ENCODE results near the gene MGMT. TPM values are rescaled to one million over a fixed set of nuclear protein-coding genes. Genes with fewer than 3 reads are reported as not detected.

The MGMT gene
- total and polyA plus RNA-seq, 9 of the 15 experiments (the other 6 are each of a cell fraction or from before 2014, with no cell fraction given), result 0.03 to 0.29 (median 0.11) TPM; not detected in 4

GRCh38 chr10:129745186-129745750 lies 278.2 kb downstream of the MGMT start:
- ATAC-seq (no peak), DNase-seq (ENCODE audit: extremely low read depth in 1 of 4, low spot score in 3 of 4) (no peak), FAIRE-seq (no peak)
- no peaks in the 10 kb centered on the region for H3K9me1 ChIP-seq (ENCODE audit: control insufficient read depth, insufficient read depth, low read length)
- TF ChIP-seq ZNF277 (CRISPR knock-in tag; IDR thresholded peaks at IDR 0.05; ENCODE audit: borderline replicate concordance), result no peak
- no peak for TF ChIP-seq FOS (IDR thresholded peaks at IDR 0.05; ENCODE audit: extremely low read depth, insufficient read length)
- no peak for TF ChIP-seq BMI1 (IDR thresholded peaks at IDR 0.05; ENCODE audit: low read length)
- TF ChIP-seq PKNOX1 (IDR thresholded peaks at IDR 0.05), result no peak
- TF ChIP-seq EZH2 (IDR thresholded peaks at IDR 0.05; ENCODE audit: borderline replicate concordance, low read depth, low read length), result no peak
- TF ChIP-seq SRSF9 (IDR thresholded peaks at IDR 0.05; ENCODE audit: borderline replicate concordance, low read depth, low read length), result no peak
- TF ChIP-seq ARNT (IDR thresholded peaks at IDR 0.05), result no peak
- TF ChIP-seq ERF (CRISPR knock-in tag; IDR thresholded peaks at IDR 0.05), result no peak
- TF ChIP-seq RUNX1 (IDR thresholded peaks at IDR 0.05; ENCODE audit: low read depth), result no peak
- no peak for TF ChIP-seq ETV5 (CRISPR knock-in tag; IDR thresholded peaks at IDR 0.05; ENCODE audit: low read depth)
- TF ChIP-seq ARID4B (CRISPR knock-in tag; IDR thresholded peaks at IDR 0.05), result no peak
- TF ChIP-seq ETS2 (tag; IDR thresholded peaks at IDR 0.05; ENCODE audit: borderline replicate concordance, poor library complexity, severe bottlenecking), result no peak
- TF ChIP-seq MCM3 (IDR thresholded peaks at IDR 0.05), result no peak
- TF ChIP-seq CTBP1 (IDR thresholded peaks at IDR 0.05; ENCODE audit: borderline replicate concordance), result no peak
- no peak for TF ChIP-seq EHMT2 (IDR thresholded peaks at IDR 0.05)
- ChIA-PET POLR2A (no interaction called here), CTCF (ENCODE audit: low intra/inter-chr PET ratio) (no interaction called here)
- 0% methylated on average over 8 of the region's 13 CpGs for WGBS (ENCODE audit: insufficient coverage, low coverage, missing lambda C conversion rate)
- no peak overlapping the region for H3K4me2 ChIP-seq (ENCODE audit: insufficient read depth, low read length)
- no peak overlapping the region for H3K27ac ChIP-seq (ENCODE audit: extremely low read depth, low read depth, low read length)
- H3K4me1 ChIP-seq (replicated peaks in 1 of 2; ENCODE audit: control insufficient read depth in 2 of 2, insufficient read depth in 2 of 2, low read length in 2 of 2), result no peaks in the 10 kb centered on the region
- H3K9me3 ChIP-seq (replicated peaks; ENCODE audit: control insufficient read depth, insufficient read depth, low read depth, low read length), result no peaks in the 10 kb centered on the region
- no peaks in the 10 kb centered on the region for H3K79me2 ChIP-seq (ENCODE audit: control insufficient read depth, insufficient read depth, low read length)
- H2AFZ ChIP-seq (ENCODE audit: low read depth, low read length), result no peak overlapping the region
- H3K27me3 ChIP-seq (ENCODE audit: control insufficient read depth in 2 of 2, insufficient read depth in 2 of 2, low read length in 2 of 2), result no peaks in the 10 kb centered on the region; a peak in 1 of 5 replicates
- H3K4me3 ChIP-seq, result no peak overlapping the region
- no TSS peak for BruUV-seq (replicated peaks)
- H4K20me1 ChIP-seq (replicated peaks; ENCODE audit: control insufficient read depth, insufficient read depth, low read length), result no peaks in the 10 kb centered on the region
- in situ Hi-C loops (cut with MboI) (no loop called here), intact Hi-C loops (cut with micrococcal nuclease) (no loop called here)
- no peaks in the 10 kb centered on the region for H3K36me3 ChIP-seq (ENCODE audit: control insufficient read depth, insufficient read depth, low read length)
- H3K9ac ChIP-seq (ENCODE audit: insufficient read depth in 1 of 2, low read depth in 2 of 2, low read length in 2 of 2), result no peak overlapping the region

All from K562 (cell line).